DMS53 (cell line): ENCODE measurements around the gene ARPC4.
A peak's percentile ranks its signal among the peaks of the same experiment; 100 is the strongest.
"Not testable (repeated sequence)": the region's sequence is repeated elsewhere in the genome, so short reads cannot be mapped to it uniquely, and the experiment has no call there.

Experiments
- DNase-seq: peaks from one replicate; lab custom pipeline; 2025; lab: John Stamatoyannopoulos, UW

The ARPC4 gene

DNA sequence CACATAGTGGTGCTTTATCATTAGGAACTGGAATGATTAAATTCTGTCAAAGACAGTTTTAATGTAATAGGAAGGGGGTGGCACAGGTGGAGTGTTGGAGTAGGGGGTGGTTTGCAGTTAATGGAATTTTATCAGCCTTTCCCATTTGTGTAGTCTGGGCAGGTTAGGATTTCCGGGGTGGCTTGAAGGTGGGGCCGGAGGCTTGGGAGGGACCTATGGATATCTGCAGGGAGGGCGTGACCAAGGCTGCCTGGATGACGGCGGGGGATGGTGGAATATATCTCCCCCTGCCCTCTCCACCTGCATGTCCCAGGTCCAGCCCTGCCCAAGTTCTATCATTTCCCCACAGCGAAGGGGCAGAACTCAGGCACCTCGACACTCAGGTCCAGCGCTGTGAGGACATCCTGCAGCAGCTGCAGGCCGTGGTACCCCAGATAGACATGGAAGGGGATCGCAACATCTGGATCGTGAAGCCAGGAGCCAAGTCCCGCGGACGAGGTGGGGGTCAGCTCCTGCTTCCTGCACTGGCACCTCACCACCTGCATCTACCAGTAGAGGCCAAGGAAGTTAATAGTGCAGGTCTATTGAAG lies 32.7 kb downstream of the ARPC4 start:
- DNase-seq = no peak

GRCh38 chr3:9826815-9827573 lies 34.1 kb downstream of the ARPC4 start:
- peak; percentile 46 for DNase-seq

DNA sequence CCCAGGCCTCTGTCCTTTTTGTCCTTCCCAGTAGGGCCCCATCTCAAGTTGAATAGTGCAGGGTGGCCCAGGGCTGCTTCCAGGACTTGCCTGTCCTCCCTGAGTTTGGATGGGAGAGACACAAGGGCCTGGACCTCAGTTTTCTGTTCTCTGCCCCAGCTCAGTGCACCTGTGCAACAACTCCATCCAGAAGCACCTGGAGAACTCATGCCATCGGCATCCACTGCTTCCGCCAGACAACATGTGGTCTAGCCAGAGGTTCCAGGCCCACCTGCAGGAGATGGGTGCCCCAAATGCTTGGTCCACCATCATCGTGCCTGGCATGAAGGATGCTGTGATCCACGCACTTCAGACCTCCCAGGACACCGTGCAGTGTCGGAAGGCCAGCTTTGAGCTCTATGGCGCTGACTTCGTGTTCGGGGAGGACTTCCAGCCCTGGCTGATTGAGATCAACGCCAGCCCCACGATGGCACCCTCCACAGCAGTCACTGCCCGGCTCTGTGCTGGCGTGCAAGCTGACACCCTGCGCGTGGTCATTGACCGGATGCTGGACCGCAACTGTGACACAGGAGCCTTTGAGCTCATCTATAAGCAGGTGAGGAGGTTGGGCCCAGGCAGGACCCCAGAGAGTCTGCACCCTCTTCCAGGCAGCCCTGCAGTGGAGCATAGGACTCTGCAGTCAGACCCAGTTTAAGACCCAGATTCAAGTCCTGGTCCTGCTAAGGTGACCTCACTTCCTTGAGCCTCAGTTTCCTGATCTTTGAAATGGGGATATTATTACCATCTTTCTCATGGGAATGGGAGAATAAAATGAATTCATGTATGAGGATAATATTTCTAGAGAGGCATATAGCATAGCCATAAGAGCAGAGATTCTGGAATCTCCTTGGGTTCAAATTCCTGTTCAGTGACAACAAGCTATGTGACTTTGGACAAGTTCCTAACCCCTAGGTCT lies 36.2 kb downstream of the ARPC4 start:
- no peak for DNase-seq

- no peak for DNase-seq
Observed at GRCh38 chr3:9831253-9831652, 38.4 kb downstream of the ARPC4 start.

- DNase-seq = no peak
Observed at GRCh38 chr3:9833078-9833477, 40.2 kb downstream of the ARPC4 start.

- DNase-seq = no peak
Observed at GRCh38 chr3:9834520-9835380, 41.9 kb downstream of the ARPC4 start.

GRCh38 chr3:9837701-9838582 lies 45.1 kb downstream of the ARPC4 start:
- DNase-seq = no peak

- DNase-seq = no peak
Observed at GRCh38 chr3:9838856-9839255, 46.0 kb downstream of the ARPC4 start.

- DNase-seq = no peak
Observed at GRCh38 chr3:9841015-9841414, 48.1 kb downstream of the ARPC4 start.

- DNase-seq = peak; percentile 87
Observed at GRCh38 chr3:9843715-9844438, 51.0 kb downstream of the ARPC4 start, which contains the start of gene RPUSD3. Gene RPUSD3 (minus strand): TSS chr3:9844008. CDS start chr3:9843990, 18 bp downstream.

DNA sequence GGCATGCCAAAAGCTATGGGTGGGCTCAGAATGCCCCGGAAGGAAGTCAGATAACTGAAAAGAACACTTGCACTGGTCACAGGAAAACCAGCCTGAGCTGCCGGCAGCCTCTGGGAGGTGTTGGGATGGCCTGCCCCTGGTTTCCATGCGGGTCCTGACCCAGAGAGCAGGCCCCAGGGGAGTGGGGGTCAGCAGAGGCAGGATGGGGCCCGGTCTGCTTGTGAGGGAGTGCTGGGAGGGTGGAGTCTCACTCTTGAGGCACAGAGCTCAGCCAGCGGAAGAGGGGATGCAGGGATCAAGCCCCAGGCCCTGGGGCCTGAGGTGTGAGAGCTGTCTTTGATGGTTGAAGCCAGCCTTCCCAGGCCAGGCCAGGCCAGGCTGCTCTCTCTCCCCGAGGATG lies 53.3 kb downstream of the ARPC4 start:
- DNase-seq = no peak

- no peak for DNase-seq
Observed at GRCh38 chr3:9846931-9847488, 54.1 kb downstream of the ARPC4 start.

- DNase-seq = not testable (repeated sequence)
Observed at GRCh38 chr3:9847870-9848269, 55.0 kb downstream of the ARPC4 start.

- DNase-seq = peak; percentile 17
Observed at GRCh38 chr3:9848860-9849259, 56.0 kb downstream of the ARPC4 start.

GRCh38 chr3:9851383-9851782 lies 58.5 kb downstream of the ARPC4 start:
- DNase-seq = not testable (repeated sequence)

DNA sequence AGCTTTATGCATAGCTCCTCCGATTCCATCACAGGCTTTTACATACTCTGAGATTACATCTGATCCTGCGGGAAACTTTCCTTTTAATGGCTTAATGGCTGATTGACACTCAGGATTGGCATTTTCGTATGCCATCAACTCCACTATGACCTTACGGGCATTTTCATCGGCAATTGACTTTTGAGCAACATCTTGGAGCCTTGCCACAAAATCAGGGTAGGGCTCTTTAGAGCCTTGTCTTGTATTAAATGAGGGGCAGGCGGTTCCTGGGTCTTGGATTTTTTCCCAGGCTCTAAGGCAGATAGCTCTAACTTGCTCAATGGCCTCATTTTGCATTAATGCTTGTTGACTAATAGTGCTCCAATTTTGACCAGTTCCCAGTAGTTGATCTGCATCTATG lies 59.0 kb downstream of the ARPC4 start:
- not testable (repeated sequence) for DNase-seq

DNA sequence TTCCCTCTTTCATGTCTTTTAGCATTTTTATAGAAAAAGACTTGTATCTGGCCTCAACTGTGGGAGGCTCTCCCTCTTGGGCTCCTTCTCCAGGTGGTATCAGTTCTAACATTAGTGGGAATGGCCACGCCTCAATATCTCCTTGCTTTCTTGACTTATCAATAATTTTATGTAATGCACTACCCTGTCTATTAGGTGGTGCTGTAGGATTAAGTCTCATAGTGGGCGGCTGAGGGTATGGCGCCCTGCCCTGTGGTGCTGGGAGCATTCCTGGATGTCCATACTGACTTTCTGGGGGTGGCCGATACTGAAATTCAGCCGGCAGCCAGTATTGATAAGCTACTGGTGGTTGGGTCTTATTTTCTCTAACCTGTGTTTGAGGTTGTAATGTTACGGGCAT lies 59.6 kb downstream of the ARPC4 start:
- peak; percentile 13 for DNase-seq

GRCh38 chr3:9854291-9854940 lies 61.5 kb downstream of the ARPC4 start:
- not testable (repeated sequence) for DNase-seq

DNA sequence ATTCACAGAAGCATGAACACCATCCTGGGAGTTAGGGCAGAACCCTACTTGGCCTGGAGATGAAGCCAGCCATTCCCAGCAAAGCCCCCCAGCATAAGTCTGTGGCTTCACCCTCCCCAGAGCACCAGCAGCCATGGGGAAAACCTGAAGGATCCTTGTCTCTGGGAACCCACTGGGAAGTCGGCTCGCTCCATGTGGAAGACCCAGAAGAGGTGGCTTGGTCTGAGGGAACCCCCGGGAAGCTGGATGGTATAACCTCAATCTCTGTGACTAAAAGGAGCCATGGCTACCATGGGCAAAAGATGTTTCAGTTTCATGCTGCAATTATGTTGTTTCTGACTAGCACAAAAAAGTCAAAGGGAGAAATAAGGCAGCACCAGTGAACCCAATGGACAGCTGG lies 62.7 kb downstream of the ARPC4 start:
- DNase-seq = no peak
